Measurements from ENCODE around the gene SLC9A7.
A peak's percentile ranks its signal among the peaks of the same experiment; 100 is the strongest.

Gene SLC9A7

DNA sequence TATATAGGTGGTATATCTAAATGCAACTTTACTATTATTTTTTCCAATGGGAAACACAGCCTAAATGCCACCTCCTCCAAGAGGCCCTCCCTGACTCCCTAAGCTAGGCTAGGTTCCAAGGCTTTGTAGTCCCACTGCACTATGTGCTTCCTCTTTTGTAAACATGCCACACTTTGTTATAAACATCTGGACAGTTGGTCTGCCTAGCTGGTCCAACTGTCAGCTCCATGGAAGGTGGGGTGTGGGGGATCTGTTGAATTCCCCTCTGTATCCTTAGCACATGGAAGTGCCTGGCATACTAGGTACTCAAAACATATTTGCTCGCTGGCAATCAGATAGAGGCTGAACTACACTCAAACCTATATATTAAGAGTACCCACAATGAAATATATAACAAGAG lies 63.4 kb downstream of the SLC9A7 start (continued):
- TF ChIP-seq, protein P1, sequence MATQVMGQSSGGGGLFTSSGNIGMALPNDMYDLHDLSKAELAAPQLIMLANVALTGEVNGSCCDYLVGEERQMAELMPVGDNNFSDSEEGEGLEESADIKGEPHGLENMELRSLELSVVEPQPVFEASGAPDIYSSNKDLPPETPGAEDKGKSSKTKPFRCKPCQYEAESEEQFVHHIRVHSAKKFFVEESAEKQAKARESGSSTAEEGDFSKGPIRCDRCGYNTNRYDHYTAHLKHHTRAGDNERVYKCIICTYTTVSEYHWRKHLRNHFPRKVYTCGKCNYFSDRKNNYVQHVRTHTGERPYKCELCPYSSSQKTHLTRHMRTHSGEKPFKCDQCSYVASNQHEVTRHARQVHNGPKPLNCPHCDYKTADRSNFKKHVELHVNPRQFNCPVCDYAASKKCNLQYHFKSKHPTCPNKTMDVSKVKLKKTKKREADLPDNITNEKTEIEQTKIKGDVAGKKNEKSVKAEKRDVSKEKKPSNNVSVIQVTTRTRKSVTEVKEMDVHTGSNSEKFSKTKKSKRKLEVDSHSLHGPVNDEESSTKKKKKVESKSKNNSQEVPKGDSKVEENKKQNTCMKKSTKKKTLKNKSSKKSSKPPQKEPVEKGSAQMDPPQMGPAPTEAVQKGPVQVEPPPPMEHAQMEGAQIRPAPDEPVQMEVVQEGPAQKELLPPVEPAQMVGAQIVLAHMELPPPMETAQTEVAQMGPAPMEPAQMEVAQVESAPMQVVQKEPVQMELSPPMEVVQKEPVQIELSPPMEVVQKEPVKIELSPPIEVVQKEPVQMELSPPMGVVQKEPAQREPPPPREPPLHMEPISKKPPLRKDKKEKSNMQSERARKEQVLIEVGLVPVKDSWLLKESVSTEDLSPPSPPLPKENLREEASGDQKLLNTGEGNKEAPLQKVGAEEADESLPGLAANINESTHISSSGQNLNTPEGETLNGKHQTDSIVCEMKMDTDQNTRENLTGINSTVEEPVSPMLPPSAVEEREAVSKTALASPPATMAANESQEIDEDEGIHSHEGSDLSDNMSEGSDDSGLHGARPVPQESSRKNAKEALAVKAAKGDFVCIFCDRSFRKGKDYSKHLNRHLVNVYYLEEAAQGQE (tag by site-specific recombination; IDR thresholded peaks at IDR 0.05), result no peak
- TF ChIP-seq SP3 (tag by site-specific recombination; IDR thresholded peaks at IDR 0.05) (no peak), ZNF555 (tag by site-specific recombination; conservative IDR thresholded peaks at IDR 0.05) (no peak), ZNF654 (tag by site-specific recombination; IDR thresholded peaks at IDR 0.05; ENCODE audit: low read depth) (no peak), ZNF175 (tag by site-specific recombination; IDR thresholded peaks at IDR 0.05) (no peak), ZNF830 (tag by site-specific recombination; IDR thresholded peaks at IDR 0.05; ENCODE audit: low read depth) (no peak)
- TF ChIP-seq, protein P2, sequence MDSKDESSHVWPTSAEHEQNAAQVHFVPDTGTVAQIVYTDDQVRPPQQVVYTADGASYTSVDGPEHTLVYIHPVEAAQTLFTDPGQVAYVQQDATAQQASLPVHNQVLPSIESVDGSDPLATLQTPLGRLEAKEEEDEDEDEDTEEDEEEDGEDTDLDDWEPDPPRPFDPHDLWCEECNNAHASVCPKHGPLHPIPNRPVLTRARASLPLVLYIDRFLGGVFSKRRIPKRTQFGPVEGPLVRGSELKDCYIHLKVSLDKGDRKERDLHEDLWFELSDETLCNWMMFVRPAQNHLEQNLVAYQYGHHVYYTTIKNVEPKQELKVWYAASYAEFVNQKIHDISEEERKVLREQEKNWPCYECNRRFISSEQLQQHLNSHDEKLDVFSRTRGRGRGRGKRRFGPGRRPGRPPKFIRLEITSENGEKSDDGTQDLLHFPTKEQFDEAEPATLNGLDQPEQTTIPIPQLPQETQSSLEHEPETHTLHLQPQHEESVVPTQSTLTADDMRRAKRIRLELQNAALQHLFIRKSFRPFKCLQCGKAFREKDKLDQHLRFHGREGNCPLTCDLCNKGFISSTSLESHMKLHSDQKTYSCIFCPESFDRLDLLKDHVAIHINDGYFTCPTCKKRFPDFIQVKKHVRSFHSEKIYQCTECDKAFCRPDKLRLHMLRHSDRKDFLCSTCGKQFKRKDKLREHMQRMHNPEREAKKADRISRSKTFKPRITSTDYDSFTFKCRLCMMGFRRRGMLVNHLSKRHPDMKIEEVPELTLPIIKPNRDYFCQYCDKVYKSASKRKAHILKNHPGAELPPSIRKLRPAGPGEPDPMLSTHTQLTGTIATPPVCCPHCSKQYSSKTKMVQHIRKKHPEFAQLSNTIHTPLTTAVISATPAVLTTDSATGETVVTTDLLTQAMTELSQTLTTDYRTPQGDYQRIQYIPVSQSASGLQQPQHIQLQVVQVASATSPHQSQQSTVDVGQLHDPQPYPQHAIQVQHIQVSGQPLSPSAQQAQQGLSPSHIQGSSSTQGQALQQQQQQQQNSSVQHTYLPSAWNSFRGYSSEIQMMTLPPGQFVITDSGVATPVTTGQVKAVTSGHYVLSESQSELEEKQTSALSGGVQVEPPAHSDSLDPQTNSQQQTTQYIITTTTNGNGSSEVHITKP (tag by site-specific recombination; IDR thresholded peaks at IDR 0.05), result no peak

DNA sequence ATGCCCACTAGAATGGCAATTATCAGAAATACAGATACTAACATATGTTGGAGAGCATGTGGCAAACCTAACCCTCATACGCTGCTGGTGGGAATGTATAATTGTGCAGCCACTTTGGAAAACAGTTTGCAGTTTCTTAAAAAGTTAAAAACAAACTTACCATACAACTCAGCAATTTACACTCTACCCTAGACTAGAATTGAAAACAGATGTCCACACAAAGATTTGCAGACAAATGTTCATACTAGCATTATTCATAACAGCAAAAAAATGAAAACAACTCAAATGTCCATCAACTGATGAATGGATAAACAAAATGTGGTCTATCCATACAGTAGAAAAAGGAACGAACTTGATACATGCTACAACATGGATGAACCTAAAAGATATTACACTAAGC lies 64.4 kb downstream of the SLC9A7 start:
- CTCF ChIA-PET, result interaction anchor here (0.6 kb wide), 1 partner anchor 65 kb away, joined by 3 read pairs; no protein-coding TSS in a partner anchor
- Histone ChIP-seq H3K27ac (ENCODE audit: extremely low read depth, low read depth, low read length) (no peak overlapping the region), H3K4me1 (ENCODE audit: control insufficient read depth, insufficient read depth, low read length) (no peaks in the 10 kb centered on the region), H3K9me3 (ENCODE audit: control insufficient read depth, insufficient read depth, low read depth, low read length) (no peaks in the 10 kb centered on the region), H3K36me3 (ENCODE audit: control insufficient read depth in 2 of 2, insufficient read depth in 1 of 2, low read length in 2 of 2) (no peaks in the 10 kb centered on the region), H3K4me3 (ENCODE audit: low read depth, low read length) (no peak overlapping the region)
- TF ChIP-seq ZNF10 (tag by site-specific recombination; IDR thresholded peaks at IDR 0.05) (peak; percentile 78), ZNF23 (tag by site-specific recombination; IDR thresholded peaks at IDR 0.05; ENCODE audit: borderline replicate concordance) (no peak), ZNF670 (tag by site-specific recombination; IDR thresholded peaks at IDR 0.05; ENCODE audit: low read depth) (no peak), IKZF3 (tag by site-specific recombination; IDR thresholded peaks at IDR 0.05) (no peak)
- POLR2A ChIA-PET, result no interaction called here

DNA sequence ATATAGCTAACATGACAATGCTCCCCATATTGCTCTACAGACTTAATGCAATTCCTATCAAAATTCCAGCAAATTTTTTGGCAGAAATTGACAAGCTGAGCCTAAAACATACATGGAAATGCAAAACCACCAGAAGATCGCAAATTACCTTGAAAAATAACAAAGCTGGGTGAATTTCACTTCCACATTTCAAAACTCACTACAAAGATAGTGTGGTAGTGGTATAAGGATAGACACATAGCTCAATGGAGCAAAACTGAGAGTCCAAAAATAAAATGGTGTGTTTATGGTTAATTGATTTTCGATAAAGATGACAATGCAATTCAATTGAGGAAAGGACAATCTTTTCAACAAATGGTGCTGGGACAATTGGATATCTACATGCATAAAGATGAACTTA lies 65.8 kb downstream of the SLC9A7 start:
- Histone ChIP-seq H3K9me3 (ENCODE audit: control insufficient read depth, insufficient read depth, low read depth, low read length) (no peaks in the 10 kb centered on the region), H3K36me3 (ENCODE audit: control insufficient read depth in 2 of 2, insufficient read depth in 1 of 2, low read length in 2 of 2) (no peaks in the 10 kb centered on the region), H3K4me1 (ENCODE audit: control insufficient read depth, insufficient read depth, low read length) (no peaks in the 10 kb centered on the region), H3K4me3 (ENCODE audit: low read depth, low read length) (no peak overlapping the region), H3K27ac (ENCODE audit: extremely low read depth, low read depth, low read length) (no peak overlapping the region)
- CTCF ChIA-PET, result interaction anchor here (1.1 kb wide), 1 partner anchor 103 kb away, joined by 3 read pairs; no protein-coding TSS in a partner anchor
- POLR2A ChIA-PET, result no interaction called here
- TF ChIP-seq WT1 (tag by site-specific recombination; IDR thresholded peaks at IDR 0.05) (no peak), FEZF1 (tag by site-specific recombination; IDR thresholded peaks at IDR 0.05) (no peak), ZNF600 (tag by site-specific recombination; IDR thresholded peaks at IDR 0.05) (no peak), ZFP41 (tag by site-specific recombination; IDR thresholded peaks at IDR 0.05; ENCODE audit: borderline replicate concordance) (no peak), ZFP37 (tag by site-specific recombination; IDR thresholded peaks at IDR 0.05) (no peak), ZNF174 (tag by site-specific recombination; IDR thresholded peaks at IDR 0.05) (no peak)
- TF ChIP-seq, protein P3, sequence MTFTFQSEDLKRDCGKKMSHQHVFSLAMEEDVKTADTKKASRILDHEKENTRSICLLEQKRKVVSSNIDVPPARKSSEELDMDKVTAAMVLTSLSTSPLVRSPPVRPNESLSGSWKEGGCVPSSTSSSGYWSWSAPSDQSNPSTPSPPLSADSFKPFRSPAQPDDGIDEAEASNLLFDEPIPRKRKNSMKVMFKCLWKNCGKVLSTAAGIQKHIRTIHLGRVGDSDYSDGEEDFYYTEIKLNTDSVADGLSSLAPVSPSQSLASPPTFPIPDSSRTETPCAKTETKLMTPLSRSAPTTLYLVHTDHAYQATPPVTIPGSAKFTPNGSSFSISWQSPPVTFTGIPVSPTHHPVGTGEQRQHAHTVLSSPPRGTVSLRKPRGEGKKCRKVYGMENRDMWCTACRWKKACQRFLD (tag by site-specific recombination; IDR thresholded peaks at IDR 0.05), result no peak
- TF ChIP-seq, protein P4, sequence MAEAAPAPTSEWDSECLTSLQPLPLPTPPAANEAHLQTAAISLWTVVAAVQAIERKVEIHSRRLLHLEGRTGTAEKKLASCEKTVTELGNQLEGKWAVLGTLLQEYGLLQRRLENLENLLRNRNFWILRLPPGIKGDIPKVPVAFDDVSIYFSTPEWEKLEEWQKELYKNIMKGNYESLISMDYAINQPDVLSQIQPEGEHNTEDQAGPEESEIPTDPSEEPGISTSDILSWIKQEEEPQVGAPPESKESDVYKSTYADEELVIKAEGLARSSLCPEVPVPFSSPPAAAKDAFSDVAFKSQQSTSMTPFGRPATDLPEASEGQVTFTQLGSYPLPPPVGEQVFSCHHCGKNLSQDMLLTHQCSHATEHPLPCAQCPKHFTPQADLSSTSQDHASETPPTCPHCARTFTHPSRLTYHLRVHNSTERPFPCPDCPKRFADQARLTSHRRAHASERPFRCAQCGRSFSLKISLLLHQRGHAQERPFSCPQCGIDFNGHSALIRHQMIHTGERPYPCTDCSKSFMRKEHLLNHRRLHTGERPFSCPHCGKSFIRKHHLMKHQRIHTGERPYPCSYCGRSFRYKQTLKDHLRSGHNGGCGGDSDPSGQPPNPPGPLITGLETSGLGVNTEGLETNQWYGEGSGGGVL (tag by site-specific recombination; IDR thresholded peaks at IDR 0.05), result no peak
- TF ChIP-seq, protein P5, sequence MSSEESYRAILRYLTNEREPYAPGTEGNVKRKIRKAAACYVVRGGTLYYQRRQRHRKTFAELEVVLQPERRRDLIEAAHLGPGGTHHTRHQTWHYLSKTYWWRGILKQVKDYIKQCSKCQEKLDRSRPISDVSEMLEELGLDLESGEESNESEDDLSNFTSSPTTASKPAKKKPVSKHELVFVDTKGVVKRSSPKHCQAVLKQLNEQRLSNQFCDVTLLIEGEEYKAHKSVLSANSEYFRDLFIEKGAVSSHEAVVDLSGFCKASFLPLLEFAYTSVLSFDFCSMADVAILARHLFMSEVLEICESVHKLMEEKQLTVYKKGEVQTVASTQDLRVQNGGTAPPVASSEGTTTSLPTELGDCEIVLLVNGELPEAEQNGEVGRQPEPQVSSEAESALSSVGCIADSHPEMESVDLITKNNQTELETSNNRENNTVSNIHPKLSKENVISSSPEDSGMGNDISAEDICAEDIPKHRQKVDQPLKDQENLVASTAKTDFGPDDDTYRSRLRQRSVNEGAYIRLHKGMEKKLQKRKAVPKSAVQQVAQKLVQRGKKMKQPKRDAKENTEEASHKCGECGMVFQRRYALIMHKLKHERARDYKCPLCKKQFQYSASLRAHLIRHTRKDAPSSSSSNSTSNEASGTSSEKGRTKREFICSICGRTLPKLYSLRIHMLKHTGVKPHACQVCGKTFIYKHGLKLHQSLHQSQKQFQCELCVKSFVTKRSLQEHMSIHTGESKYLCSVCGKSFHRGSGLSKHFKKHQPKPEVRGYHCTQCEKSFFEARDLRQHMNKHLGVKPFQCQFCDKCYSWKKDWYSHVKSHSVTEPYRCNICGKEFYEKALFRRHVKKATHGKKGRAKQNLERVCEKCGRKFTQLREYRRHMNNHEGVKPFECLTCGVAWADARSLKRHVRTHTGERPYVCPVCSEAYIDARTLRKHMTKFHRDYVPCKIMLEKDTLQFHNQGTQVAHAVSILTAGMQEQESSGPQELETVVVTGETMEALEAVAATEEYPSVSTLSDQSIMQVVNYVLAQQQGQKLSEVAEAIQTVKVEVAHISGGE (tag by site-specific recombination; conservative IDR thresholded peaks at IDR 0.05; ENCODE audit: low read depth), result no peak
